CD4-positive, alpha-beta T cell (primary cell): ENCODE measurements around the gene GFOD2. TPM values are rescaled to one million over a fixed set of nuclear protein-coding genes. Genes with fewer than 3 reads are reported as not detected.

ENCODE experiments used
- ATAC-seq: fragments of 200-7000 bp; cut with Tn5 transposase; one replicate; pipeline ENCODE4 v1.10.0; 2022; ENCODE audit warnings: mild to moderate bottlenecking; ENCODE audit not compliant: poor library complexity
- CTCF ChIA-PET: fragments of 350-600 bp; sonication (Branson Sonifier 250); formaldehyde crosslinking; loops from one replicate; lab custom pipeline; 2021; ENCODE audit warnings: antibody characterized with exemption, inconsistent platforms; lab: Charles Lee
- POLR2A ChIA-PET: fragments of 350-600 bp; sonication (Branson Sonifier 250); formaldehyde crosslinking; loops from one replicate; lab custom pipeline; 2021; ENCODE audit warnings: antibody characterized with exemption, inconsistent platforms; lab: Charles Lee
- DNase-seq, 14 experiments: peaks; one replicate each; pipeline ENCODE4 v3.0.0-alpha.2; 2013 to 2020; ENCODE audit warnings: mixed read lengths in 2 of 14
- H3K27ac ChIP-seq, 2 donors: one replicate each; pipeline versions ENCODE4 v1.5.1 to v1.7.0; 2013; ENCODE audit warnings: low read length in 2 of 2, low read depth in 1 of 2, mild to moderate bottlenecking in 1 of 2
- H3K27me3 ChIP-seq, 2 experiments: 1 replicate in 1 of 2; 2 replicates in 1 of 2; pipeline versions ENCODE4 v1.6.1 to v1.7.0; 2013; ENCODE audit warnings: low read length in 2 of 2, control low read depth in 1 of 2, mild to moderate bottlenecking in 1 of 2, moderate library complexity in 1 of 2; ENCODE audit not compliant: insufficient read depth in 2 of 2, control insufficient read depth in 1 of 2
- H3K36me3 ChIP-seq: one replicate; pipeline ENCODE4 v1.6.1; 2013; ENCODE audit warnings: low read length, control low read depth; ENCODE audit not compliant: insufficient read depth
- H3K4me1 ChIP-seq: one replicate; pipeline ENCODE4 v1.6.1; 2013; ENCODE audit warnings: low read length, control low read depth; ENCODE audit not compliant: insufficient read depth
- H3K4me3 ChIP-seq: one replicate; pipeline ENCODE4 v1.5.1; 2013; ENCODE audit warnings: mild to moderate bottlenecking, low read length, moderate library complexity
- H3K9me3 ChIP-seq, 2 experiments: 1 replicate in 1 of 2; 2 replicates in 1 of 2; pipeline versions ENCODE4 v1.6.1 to v1.7.0; 2013; ENCODE audit warnings: low read length in 2 of 2, mild to moderate bottlenecking in 2 of 2, control low read depth in 1 of 2, moderate library complexity in 1 of 2; ENCODE audit not compliant: control insufficient read depth in 1 of 2, insufficient read depth in 1 of 2
- H3K27ac Mint-ChIP-seq: one replicate; pipeline ENCODE4 v1.8.0; 2020; ENCODE audit warnings: mixed read lengths
- H3K27me3 Mint-ChIP-seq: one replicate; pipeline ENCODE4 v1.8.0; 2021; ENCODE audit warnings: mixed read lengths
- H3K36me3 Mint-ChIP-seq: one replicate; pipeline ENCODE4 v1.8.0; 2021; ENCODE audit warnings: low read depth, mixed read lengths
- H3K4me1 Mint-ChIP-seq: one replicate; pipeline ENCODE4 v1.8.0; 2021; ENCODE audit warnings: low read depth, mixed read lengths
- H3K4me3 Mint-ChIP-seq: one replicate; pipeline ENCODE4 v1.8.0; 2020; ENCODE audit warnings: mild to moderate bottlenecking, mixed read lengths
- H3K9me3 Mint-ChIP-seq: one replicate; pipeline ENCODE4 v1.8.0; 2020; ENCODE audit warnings: mixed read lengths
- intact Hi-C, 2 experiments: fragments of 100-400 bp; cut with DNase I in 1 of 2; cut with micrococcal nuclease in 1 of 2; formaldehyde crosslinking; loops; one replicate each; pipeline versions ENCODE4 v1.15.1 to v1.9.0; 2023 to 2025; cut with DNase I, micrococcal nuclease
- polyA plus RNA-seq, 2 donors: library from polyadenylated mRNA; unstranded; fragments of 120-200 nt; gene quantifications; one replicate each; pipeline ENCODE4 v1.2.1, GENCODE V29; 2013
- total RNA-seq, 174 experiments: library from RNA in 2 of 174; stranded (reverse) in 2 of 174; gene quantifications; one replicate each; pipeline ENCODE4 v1.2.3 and lab custom pipeline; 2021 to 2026
- TF ChIP-seq, protein P1 (sequence below): fragments of 200-600 bp; IDR thresholded peaks from one replicate; pipeline ENCODE4 v1.8.0; 2022; ENCODE audit warnings: antibody characterized with exemption, mild to moderate bottlenecking

GFOD2 gene, protein sequence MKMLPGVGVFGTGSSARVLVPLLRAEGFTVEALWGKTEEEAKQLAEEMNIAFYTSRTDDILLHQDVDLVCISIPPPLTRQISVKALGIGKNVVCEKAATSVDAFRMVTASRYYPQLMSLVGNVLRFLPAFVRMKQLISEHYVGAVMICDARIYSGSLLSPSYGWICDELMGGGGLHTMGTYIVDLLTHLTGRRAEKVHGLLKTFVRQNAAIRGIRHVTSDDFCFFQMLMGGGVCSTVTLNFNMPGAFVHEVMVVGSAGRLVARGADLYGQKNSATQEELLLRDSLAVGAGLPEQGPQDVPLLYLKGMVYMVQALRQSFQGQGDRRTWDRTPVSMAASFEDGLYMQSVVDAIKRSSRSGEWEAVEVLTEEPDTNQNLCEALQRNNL
- total RNA-seq (1 to 10 TPM; 2.8 to 3.7 TPM), total RNA-seq (lab: John Stamatoyannopoulos, UW) (10.4 to 51.2 (median 31.5) reads per million in 172 experiments)
- 13.8 TPM for polyA plus RNA-seq (2013, experiment 1 of 2)
- polyA plus RNA-seq (2013, experiment 2 of 2) = 14.1 TPM

DNA sequence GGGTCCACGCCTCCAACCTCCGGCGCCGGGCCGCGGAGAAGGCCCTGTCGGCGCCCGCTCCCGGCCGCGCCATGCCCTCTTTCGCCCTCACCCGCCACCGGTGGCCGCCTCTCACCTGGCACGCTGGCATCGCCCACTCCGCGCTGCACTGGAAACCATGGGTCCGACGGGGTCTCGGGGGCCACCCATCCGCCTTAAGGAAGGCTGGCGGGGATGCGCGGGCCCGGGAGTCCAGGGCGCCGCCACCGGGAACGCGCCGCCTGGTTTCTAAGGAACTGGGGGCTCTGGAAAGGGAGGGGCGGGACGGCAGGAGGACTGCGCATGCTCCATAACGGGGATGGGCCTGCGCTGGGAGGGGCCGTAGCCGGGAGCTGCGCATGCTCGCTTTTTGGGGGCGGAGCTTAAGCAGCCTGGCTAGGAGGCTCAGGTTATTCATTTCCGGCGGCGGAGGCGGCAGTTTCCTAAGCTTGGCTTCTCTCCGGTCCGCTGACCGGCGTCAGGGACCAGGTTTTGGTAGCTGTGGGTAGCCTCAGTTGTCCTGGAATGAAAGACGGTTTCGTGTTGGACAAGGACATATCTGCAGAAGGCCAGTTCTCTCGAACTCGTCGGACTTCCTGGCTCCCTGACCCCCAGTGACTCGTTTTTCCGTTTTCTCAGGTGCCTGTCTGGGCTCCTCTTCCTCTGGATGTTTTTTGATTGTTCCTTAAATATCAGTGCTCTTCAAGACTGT, at the start of gene GFOD2:
Gene GFOD2 (minus strand): TSS at position 269 of the 730 bp plus-strand sequence. CDS start 33,601 bp downstream, outside the sequence.
- CTCF ChIA-PET = interaction anchor here (1.2 to 1.7 kb wide), 3 partner anchors 51 to 238 kb away, joined by 4 to 5 read pairs (median 5); partner anchors contain the start of gene ATP6V0D1
- H3K27ac ChIP-seq = peak within 1 kb of the TSS; percentile 81 to 93

DNA sequence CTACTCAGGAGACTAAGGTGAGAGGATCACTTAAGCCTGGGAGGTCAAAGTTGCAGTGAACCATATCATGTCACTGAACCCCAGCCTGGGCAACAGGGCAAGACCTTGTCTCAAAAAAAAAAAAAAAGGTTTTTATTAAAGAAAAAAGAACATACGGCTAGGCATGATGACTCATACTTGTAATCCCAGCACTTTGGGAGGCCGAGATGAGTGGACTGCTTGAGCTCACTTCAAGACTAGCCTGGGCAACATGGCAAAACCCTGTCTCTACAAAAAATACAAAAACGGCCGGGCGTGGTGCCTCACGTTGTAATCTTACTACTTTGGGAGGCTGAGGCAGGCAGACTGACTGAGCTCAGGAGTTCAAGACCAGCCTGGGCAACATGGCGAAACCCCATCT, 48.8 kb upstream of the GFOD2 start:
- no peak overlapping the region for H3K27ac ChIP-seq
- no peak overlapping the region for H3K4me3 Mint-ChIP-seq
- no peaks in the 10 kb centered on the region for H3K4me1 ChIP-seq
- H3K4me1 Mint-ChIP-seq = peaks cover 6% of the 10 kb centered on the region
- TF ChIP-seq, protein P1, sequence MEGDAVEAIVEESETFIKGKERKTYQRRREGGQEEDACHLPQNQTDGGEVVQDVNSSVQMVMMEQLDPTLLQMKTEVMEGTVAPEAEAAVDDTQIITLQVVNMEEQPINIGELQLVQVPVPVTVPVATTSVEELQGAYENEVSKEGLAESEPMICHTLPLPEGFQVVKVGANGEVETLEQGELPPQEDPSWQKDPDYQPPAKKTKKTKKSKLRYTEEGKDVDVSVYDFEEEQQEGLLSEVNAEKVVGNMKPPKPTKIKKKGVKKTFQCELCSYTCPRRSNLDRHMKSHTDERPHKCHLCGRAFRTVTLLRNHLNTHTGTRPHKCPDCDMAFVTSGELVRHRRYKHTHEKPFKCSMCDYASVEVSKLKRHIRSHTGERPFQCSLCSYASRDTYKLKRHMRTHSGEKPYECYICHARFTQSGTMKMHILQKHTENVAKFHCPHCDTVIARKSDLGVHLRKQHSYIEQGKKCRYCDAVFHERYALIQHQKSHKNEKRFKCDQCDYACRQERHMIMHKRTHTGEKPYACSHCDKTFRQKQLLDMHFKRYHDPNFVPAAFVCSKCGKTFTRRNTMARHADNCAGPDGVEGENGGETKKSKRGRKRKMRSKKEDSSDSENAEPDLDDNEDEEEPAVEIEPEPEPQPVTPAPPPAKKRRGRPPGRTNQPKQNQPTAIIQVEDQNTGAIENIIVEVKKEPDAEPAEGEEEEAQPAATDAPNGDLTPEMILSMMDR = no peak
- H3K4me3 ChIP-seq = no peak overlapping the region
- ATAC-seq (no peak), DNase-seq (no peak)
- ChIA-PET CTCF (no interaction called here), POLR2A (no interaction called here)
- H3K27ac Mint-ChIP-seq = no peak overlapping the region
- H3K9me3 Mint-ChIP-seq = no peaks in the 10 kb centered on the region
- intact Hi-C loops = no loop called here
- no peaks in the 10 kb centered on the region for H3K27me3 Mint-ChIP-seq
- H3K36me3 Mint-ChIP-seq = peaks cover 53% of the 10 kb centered on the region
- H3K9me3 ChIP-seq = no peaks in the 10 kb centered on the region
- no peaks in the 10 kb centered on the region for H3K27me3 ChIP-seq
- peaks cover 42% of the 10 kb centered on the region for H3K36me3 ChIP-seq

More for the DNA sequence above, at the start of gene GFOD2:
- Mint-ChIP-seq H3K4me1 (peaks cover 42% of the 10 kb centered on the region), H3K27me3 (no peaks in the 10 kb centered on the region), H3K27ac (peak within 1 kb of the TSS; percentile 93), H3K36me3 (peaks cover 16% of the 10 kb centered on the region), H3K9me3 (no peaks in the 10 kb centered on the region), H3K4me3 (peak within 1 kb of the TSS; percentile 97)
- H3K9me3 ChIP-seq = no peaks in the 10 kb centered on the region
- TF ChIP-seq, protein P1 = no peak
- peak; percentile 96 to 100 (median 98) for DNase-seq
- peak; percentile 94 for ATAC-seq
- H3K4me3 ChIP-seq = peak within 1 kb of the TSS; percentile 76
- intact Hi-C loops = loop anchor here (1.0 to 2.0 kb wide), 2 partner anchors 87 to 238 kb away; partner anchors contain the start of genes ATP6V0D1 (in 1 of the 2), RANBP10 (in 1 of the 2) and TSNAXIP1 (in 1 of the 2)
- POLR2A ChIA-PET = interaction anchor here (0.7 to 2.2 kb wide), 18 partner anchors 13 to 487 kb away, joined by 3 to 18 read pairs (median 4); partner anchors contain the start of genes ACD, ATP6V0D1, C16orf86 and CARMIL2
- H3K4me1 ChIP-seq = peaks cover 26% of the 10 kb centered on the region
- H3K36me3 ChIP-seq = no peaks in the 10 kb centered on the region
- H3K27me3 ChIP-seq = no peaks in the 10 kb centered on the region

- no peak for DNase-seq
- H3K27ac Mint-ChIP-seq = no peak overlapping the region
- no peak for ATAC-seq
- ChIA-PET POLR2A (no interaction called here), CTCF (no interaction called here)
- H3K4me1 ChIP-seq = no peaks in the 10 kb centered on the region
- H3K4me3 Mint-ChIP-seq = no peak overlapping the region
- H3K27me3 Mint-ChIP-seq = no peaks in the 10 kb centered on the region
- H3K27me3 ChIP-seq = no peaks in the 10 kb centered on the region
- peaks cover 38% of the 10 kb centered on the region for H3K36me3 ChIP-seq
- H3K36me3 Mint-ChIP-seq = peaks cover 43% of the 10 kb centered on the region
- no peaks in the 10 kb centered on the region for H3K9me3 ChIP-seq
- intact Hi-C loops = no loop called here
- H3K27ac ChIP-seq = no peak overlapping the region
- peaks cover 6% of the 10 kb centered on the region for H3K4me1 Mint-ChIP-seq
- no peak overlapping the region for H3K4me3 ChIP-seq
- TF ChIP-seq, protein P1 = no peak
- no peaks in the 10 kb centered on the region for H3K9me3 Mint-ChIP-seq
Observed at GRCh38 chr16:67766291-67766690, 47.2 kb upstream of the GFOD2 start.
